ENCODE results near the gene UNC93B1. TPM values are rescaled to one million over a fixed set of nuclear protein-coding genes. Genes with fewer than 3 reads are reported as not detected.
A peak's percentile ranks its signal among the peaks of the same experiment; 100 is the strongest.

Gene UNC93B1
- total RNA-seq, 1 donor from 2014 or later, result 4.3 TPM

DNA sequence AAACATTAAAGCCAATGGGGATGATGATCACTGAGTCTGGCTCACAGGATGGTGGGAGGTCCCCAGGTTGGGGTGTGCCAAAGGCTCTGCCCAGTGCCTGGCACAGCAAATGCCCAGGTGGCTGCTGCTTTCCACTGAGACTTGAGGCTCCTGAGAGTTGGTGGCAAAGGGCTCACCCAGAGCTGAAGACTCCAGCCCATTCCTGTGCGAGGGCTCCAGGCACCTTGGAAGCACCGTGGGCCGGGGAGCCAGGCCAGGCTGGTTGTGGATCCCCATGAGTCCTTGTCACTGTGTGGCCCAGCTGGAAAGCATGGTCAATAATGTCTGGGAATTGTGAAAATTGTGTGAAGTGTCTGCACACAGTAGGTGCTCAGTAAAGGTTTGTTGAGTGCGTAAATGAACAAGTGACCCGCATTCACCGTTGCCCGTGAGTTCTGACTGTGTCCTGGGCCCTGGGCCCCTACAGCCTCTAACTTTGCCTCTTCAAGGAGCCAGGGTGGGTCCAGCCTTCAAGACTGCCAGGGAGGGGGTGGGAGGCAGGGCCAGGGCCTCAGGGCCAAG, 2.8 kb upstream of the UNC93B1 start:
- Mint-ChIP-seq H3K4me3 (peak overlapping the region; percentile 58), H3K36me3 (ENCODE audit: low read depth) (no peaks in the 10 kb centered on the region), H3K27me3 (ENCODE audit: low read depth) (peaks cover 36% of the 10 kb centered on the region), H3K27ac (ENCODE audit: unreplicated experiment) (no peak overlapping the region), H3K9me3 (no peaks in the 10 kb centered on the region), H3K4me1 (peaks cover 30% of the 10 kb centered on the region)
- TF ChIP-seq, protein P1, sequence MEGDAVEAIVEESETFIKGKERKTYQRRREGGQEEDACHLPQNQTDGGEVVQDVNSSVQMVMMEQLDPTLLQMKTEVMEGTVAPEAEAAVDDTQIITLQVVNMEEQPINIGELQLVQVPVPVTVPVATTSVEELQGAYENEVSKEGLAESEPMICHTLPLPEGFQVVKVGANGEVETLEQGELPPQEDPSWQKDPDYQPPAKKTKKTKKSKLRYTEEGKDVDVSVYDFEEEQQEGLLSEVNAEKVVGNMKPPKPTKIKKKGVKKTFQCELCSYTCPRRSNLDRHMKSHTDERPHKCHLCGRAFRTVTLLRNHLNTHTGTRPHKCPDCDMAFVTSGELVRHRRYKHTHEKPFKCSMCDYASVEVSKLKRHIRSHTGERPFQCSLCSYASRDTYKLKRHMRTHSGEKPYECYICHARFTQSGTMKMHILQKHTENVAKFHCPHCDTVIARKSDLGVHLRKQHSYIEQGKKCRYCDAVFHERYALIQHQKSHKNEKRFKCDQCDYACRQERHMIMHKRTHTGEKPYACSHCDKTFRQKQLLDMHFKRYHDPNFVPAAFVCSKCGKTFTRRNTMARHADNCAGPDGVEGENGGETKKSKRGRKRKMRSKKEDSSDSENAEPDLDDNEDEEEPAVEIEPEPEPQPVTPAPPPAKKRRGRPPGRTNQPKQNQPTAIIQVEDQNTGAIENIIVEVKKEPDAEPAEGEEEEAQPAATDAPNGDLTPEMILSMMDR (conservative IDR thresholded peaks at IDR 0.05), result no peak
- no peak for DNase-seq (ENCODE audit: low read depth, low spot score)

GRCh38 chr11:68004551-68005335, 846 bp upstream of the UNC93B1 start:
- no peak for DNase-seq (ENCODE audit: low read depth, low spot score)
- Mint-ChIP-seq H3K4me3 (peak overlapping the region; percentile 75), H3K9me3 (no peaks in the 10 kb centered on the region), H3K4me1 (peaks cover 13% of the 10 kb centered on the region), H3K27ac (ENCODE audit: unreplicated experiment) (no peak overlapping the region), H3K27me3 (ENCODE audit: low read depth) (peaks cover 39% of the 10 kb centered on the region), H3K36me3 (ENCODE audit: low read depth) (no peaks in the 10 kb centered on the region)
- TF ChIP-seq, protein P1 (conservative IDR thresholded peaks at IDR 0.05), result no peak

- no peaks in the 10 kb centered on the region for H3K36me3 Mint-ChIP-seq (ENCODE audit: low read depth)
- H3K9me3 Mint-ChIP-seq, result no peaks in the 10 kb centered on the region
- TF ChIP-seq, protein P1 (conservative IDR thresholded peaks at IDR 0.05), result no peak
- H3K4me3 Mint-ChIP-seq, result peak overlapping the region; percentile 75
- H3K27me3 Mint-ChIP-seq (ENCODE audit: low read depth), result peaks cover 39% of the 10 kb centered on the region
- no peak for DNase-seq (ENCODE audit: low read depth, low spot score)
- no peak overlapping the region for H3K27ac Mint-ChIP-seq (ENCODE audit: unreplicated experiment)
- H3K4me1 Mint-ChIP-seq, result peaks cover 4% of the 10 kb centered on the region
Measured at GRCh38 chr11:68002938-68003845, 705 bp downstream of the UNC93B1 start.

DNA sequence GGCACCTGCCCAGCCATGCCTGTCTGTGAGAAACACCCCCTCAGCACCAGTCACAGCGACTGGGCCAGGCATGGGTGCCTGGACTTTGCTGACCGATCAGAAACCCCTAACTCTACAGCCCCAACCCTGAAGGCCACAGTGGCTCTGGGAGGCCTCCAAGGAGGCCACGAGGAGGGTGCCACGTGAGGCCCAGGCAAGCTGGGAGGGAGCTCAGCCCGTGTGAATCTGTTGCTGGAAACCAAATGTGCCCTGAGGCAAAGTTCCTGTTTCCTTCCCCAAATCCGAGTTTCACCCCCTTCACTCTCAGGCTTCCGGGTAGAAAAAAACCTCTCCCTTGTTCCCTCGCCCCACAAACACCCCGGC, 1.3 kb downstream of the UNC93B1 start:
- TF ChIP-seq, protein P1 (conservative IDR thresholded peaks at IDR 0.05), result no peak
- peak overlapping the region; percentile 75 for H3K4me3 Mint-ChIP-seq
- no peak for DNase-seq (ENCODE audit: low read depth, low spot score)
- peaks cover 4% of the 10 kb centered on the region for H3K4me1 Mint-ChIP-seq
- peaks cover 39% of the 10 kb centered on the region for H3K27me3 Mint-ChIP-seq (ENCODE audit: low read depth)
- no peaks in the 10 kb centered on the region for H3K9me3 Mint-ChIP-seq
- no peaks in the 10 kb centered on the region for H3K36me3 Mint-ChIP-seq (ENCODE audit: low read depth)
- H3K27ac Mint-ChIP-seq (ENCODE audit: unreplicated experiment), result no peak overlapping the region

DNA sequence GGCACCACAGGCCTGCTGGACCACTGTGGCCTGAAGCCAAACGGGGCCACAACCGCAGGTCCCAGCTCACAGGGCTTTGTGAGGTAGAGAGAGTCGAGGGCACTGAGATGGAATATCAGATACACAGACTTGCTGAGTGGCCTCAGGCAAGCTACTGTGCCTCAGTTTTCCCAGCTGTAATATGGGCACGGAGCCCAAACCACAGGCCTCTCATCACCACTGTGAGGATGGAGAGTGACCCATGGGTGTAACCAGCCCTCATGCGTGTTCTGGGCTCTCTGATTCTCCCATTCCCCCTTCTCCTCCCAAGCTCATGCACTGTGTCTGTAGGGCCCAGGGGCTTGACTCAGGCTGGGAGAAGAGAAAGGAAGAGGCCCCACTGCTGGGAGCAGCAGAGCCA, 4.2 kb downstream of the UNC93B1 start:
- H3K4me3 Mint-ChIP-seq, result no peak overlapping the region
- H3K27ac Mint-ChIP-seq (ENCODE audit: unreplicated experiment), result no peak overlapping the region
- H3K27me3 Mint-ChIP-seq (ENCODE audit: low read depth), result peaks cover 26% of the 10 kb centered on the region
- peaks cover 10% of the 10 kb centered on the region for H3K4me1 Mint-ChIP-seq
- H3K36me3 Mint-ChIP-seq (ENCODE audit: low read depth), result no peaks in the 10 kb centered on the region
- TF ChIP-seq, protein P1 (conservative IDR thresholded peaks at IDR 0.05), result no peak
- H3K9me3 Mint-ChIP-seq, result no peaks in the 10 kb centered on the region
- no peak for DNase-seq (ENCODE audit: low read depth, low spot score)
